NCI-H1417 (cell line): ENCODE data around the gene PLA2G10.
"Not testable (repeated sequence)": the region's sequence is repeated elsewhere in the genome, so short reads cannot be mapped to it uniquely, and the experiment has no call there.

ENCODE experiments used
- DNase-seq, 3 experiments: peaks; one replicate each; lab custom pipeline; 2025; lab: John Stamatoyannopoulos, UW

The PLA2G10 gene

GRCh38 chr16:14667347-14668266 lies 26.5 kb downstream of the PLA2G10 start:
- no peak for DNase-seq

GRCh38 chr16:14658063-14658462 lies 36.0 kb downstream of the PLA2G10 start:
- no peak for DNase-seq

GRCh38 chr16:14652726-14653125 lies 41.4 kb downstream of the PLA2G10 start:
- DNase-seq, result no peak

DNA sequence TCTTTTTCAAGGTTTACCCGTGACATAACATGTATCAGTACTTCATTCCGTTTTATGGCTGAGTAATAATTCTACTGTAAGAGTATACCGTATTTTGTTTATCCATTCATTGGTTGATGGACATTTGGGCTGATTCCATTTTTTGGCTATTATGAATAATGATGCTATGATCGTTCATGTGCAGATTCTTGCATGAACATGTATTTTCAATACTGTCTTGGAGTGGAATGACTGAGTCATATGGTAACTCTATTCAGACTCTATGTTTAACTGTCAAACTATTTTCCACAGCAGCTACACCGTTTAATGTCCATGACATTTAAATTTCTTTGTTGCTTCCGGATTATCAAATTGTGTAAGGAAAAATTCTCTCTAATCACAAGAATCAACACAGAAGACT lies 43.5 kb downstream of the PLA2G10 start:
- DNase-seq, result no peak

DNA sequence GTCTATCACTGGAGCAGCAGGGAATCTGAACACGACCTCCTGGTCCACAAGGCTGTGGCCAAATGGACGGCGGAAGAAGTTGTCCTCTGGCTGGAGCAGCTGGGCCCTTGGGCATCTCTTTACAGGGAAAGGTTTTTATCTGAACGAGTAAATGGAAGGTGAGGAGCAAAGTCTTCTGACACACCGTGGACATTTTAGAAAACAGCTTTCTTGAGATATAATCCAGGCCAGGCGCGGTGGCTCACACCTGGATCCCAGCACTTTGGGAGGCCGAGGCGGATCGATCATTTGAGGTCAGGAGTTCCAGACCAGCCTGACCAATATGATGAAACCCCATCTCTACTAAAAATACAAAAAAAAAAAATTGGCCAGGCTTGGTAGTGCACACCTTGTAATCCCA lies 44.3 kb downstream of the PLA2G10 start:
- no peak for DNase-seq

- no peak for DNase-seq
Measured at GRCh38 chr16:14641926-14642325, 52.2 kb downstream of the PLA2G10 start.

DNA sequence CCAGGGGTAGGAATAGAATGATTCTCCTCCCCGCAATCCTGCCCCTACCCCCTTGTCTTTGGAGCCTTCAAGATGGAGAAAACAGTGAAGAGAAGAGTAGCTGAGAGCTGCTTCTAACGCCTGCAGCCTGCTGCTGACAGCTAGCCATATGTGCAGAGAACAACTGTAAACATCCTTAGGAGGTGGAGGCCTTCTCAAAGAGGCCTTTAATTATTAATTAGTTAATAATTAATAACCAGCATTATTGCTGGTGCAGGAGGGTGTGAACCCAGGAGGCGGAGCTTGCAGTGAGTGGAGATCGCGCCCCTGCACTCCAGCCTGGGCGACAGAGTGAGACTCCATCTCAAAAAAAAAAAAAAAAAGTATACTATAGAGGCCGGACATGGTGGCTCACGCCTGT lies 52.9 kb downstream of the PLA2G10 start:
- no peak for DNase-seq

DNA sequence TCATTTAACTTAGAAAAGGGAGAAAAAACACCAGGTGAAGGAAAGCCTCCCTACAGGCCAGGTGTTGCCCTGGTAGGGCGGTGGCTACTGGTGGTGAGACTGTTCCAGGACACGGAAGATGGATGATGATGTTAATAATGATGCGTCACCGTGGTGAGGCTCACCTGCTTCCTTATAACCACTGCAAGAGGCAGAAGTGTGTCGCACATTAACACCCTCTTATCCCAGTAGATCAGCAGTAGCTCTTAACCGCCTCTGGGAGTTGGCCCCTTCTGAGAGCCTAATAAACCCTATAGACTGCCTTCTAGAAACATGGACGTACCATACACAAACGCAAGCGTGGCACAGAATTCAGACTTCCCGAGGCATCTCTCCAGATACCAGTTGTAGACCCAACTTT lies 53.6 kb downstream of the PLA2G10 start:
- peak; percentile 12 to 57 (median 38) for DNase-seq

DNA sequence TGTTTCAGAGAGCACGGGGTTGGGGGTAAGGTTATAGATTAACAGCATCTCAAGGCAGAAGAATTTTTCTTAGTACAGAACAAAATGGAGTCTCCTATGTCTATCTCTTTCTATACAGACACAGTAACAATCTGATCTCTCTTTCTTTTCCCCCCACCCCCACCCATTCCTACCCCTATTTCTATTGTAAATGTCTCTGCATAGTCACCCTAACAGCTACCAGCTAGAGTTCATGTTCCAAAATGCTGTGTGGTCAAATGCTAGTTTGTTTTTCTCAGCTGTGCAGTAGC lies 57.2 kb downstream of the PLA2G10 start:
- DNase-seq, result not testable (repeated sequence)

DNA sequence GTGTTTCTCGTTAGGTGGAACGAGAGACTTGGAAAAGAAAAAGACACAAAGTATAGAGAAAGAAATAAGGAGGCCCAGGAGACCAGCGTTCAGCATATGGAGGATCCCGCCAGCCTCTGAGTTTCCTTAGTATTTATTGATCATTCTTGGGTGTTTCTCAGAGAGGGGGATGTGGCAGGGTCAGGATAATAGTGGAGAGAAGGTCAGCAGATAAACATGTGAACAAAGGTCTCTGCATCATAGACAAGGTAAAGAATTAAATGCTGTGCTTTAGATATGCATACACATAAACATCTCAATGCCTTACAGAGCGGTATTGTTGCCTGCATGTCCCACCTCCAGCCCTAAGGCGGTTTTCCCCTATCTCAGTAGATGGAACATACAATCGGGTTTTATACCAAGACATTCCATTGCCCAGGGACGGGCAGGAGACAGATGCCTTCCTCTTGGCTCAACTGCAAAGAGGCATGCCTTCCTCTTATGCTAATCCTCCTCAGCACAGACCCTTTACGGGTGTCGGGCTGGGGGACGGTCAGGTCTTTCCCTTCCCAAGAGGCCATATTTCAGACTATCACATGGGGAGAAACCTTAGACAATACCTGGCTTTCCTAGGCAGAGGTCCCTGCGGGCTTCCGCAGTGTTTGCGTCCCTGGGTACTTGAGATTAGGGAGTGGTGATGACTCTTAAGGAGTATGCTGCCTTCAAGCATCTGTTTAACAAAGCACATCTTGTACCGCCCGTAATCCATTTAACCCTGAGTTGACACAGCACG lies 57.7 kb downstream of the PLA2G10 start:
- DNase-seq, result peak in 1 of 3 experiments; percentile 32

DNA sequence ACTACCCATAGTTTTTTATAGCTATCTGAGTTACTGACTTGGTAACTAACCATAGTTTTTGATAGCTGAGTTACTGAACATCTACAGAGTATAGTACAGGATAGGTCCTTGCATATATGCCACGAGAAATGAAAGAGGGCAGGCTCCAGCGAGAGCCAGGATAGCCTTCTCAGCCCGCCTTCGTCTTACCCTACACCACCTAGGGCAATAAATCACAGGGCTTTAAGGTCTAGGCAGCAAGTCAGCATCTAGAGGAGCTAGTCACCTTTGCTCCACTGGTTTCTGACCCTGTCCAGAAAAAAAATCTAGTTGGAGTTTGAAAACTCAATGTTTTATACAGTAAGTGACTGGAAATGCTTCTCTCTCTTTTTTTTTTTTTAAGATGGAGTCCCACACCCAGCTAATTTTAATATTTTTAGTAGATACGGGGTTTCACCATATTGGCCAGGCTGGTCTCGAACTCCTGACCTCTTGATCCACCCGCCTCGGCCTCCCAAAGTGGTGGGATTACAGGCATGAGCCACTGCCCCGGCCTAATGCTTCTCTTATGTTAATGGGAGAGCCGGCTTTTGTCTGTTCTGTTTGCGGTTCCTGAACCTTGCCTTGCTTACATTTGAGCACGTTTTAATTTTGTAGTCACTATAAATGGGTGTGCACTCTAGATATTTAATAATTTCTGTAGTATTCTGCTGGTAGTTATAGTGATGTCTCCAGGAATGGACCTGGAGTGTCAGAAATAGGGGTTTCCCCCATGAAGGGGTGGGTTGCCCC lies 58.5 kb downstream of the PLA2G10 start:
- no peak for DNase-seq

DNA sequence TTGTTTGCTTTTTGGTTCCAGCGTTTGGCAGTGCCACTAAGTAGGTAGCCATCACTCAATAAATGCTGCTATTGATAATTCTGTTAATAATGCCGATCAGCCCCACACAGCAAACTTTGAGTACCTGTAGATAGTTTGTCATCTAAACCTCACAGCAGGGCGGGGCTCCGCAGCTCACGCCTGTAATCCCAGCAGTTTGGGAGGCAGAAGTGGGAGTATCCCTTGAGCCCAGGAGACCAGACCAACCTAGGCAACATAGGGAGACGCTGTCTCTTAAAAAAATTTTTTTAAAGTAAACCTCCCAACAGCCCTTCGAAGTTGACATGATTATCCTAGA lies 59.8 kb downstream of the PLA2G10 start:
- no peak for DNase-seq

GRCh38 chr16:14632693-14633569 lies 61.2 kb downstream of the PLA2G10 start, which contains the start of gene BFAR:
Gene BFAR (plus strand): TSS chr16:14632951. CDS start chr16:14644347, 11,396 bp downstream.
- DNase-seq, result peak; percentile 90 to 98 (median 97)

DNA sequence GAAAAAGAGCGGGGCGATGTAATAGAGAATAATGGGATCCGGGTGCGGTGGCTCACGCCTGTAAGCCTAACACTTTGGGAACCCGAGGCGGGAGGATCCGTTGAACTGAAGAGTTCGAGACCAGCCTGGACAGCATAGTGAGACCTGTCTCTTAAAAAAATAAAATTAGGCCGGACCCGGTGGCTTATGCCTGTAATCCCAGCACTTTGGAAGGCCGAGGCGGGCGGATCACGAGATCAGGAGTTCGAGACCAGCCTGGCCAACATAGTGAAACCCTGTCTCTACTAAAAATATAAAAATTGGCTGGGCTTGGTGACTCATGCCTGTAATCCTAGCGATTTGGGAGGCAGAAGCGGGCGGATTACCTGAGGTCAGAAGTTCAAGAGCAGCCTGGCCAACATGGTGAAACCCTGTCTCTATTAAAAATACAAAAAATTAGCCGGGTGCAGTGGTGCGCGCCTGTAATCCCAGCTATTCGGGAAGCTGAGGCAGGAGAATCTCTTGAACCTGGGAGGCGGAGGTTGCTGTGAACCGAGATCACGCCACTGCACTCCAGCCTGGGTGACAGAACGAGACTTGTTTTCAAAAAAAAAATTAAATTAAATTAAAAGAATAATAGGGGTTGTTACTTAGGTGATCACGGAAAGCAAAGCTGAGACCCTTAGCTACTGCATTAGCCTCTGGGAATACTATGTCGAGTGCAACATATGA lies 63.3 kb downstream of the PLA2G10 start:
- not testable (repeated sequence) for DNase-seq

DNA sequence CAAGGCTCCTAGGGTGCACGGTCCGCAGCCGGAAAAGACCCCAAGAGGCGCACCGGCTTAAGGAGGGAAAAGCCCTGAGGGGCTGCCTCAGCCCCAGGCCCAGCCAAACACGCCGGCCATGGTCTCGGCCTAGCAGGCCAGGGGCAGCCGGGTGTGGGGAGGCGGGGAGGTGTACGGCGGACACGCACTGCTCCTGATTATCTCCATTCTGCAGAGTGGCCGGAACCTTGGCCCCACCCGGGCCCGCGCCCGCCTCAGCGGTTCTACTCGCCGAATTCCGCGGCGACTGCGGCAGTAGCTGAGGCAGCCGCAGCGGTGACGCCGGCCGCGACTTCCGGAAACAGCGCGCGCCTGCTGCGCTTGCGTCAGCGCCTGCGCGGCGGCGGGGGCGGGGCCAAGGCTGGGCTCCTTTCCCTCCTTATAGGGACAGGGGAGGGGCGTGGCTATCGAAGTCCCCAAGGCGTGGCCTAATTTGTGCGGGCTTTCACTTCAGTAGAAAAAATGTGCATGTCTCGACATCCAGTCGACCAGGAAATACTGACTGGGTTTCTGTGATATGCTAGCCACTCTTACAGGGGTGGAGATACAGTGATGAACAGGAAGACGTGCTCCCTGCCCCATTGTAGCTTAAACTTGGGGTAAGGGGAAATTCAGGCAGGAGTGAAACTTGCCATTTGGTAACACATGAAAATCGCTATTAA lies 64.0 kb downstream of the PLA2G10 start, which contains the start of gene PARN:
Gene PARN, minus strand, starts transcription at position 342 of the 701 bp plus-strand sequence. Its CDS starts 135 bp downstream, at position 207.
- peak; percentile 94 to 96 (median 94) for DNase-seq

DNA sequence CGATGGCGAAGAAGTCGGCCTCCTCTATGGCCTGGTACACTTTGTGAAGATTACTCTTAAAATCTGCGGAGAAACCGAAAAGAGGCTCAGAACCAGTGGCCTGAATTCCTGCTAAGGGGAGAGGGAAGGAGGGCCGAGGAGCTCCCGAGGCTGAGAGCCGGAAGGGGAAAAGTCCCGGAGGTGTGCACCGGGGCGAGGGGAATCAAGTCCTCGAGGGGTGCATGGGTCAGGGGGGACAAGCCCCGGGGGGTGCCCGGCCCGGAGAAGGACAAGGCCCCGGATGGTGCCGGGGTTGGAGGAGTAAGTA lies 64.5 kb downstream of the PLA2G10 start:
- DNase-seq, result peak in 1 of 3 experiments; percentile 72

DNA sequence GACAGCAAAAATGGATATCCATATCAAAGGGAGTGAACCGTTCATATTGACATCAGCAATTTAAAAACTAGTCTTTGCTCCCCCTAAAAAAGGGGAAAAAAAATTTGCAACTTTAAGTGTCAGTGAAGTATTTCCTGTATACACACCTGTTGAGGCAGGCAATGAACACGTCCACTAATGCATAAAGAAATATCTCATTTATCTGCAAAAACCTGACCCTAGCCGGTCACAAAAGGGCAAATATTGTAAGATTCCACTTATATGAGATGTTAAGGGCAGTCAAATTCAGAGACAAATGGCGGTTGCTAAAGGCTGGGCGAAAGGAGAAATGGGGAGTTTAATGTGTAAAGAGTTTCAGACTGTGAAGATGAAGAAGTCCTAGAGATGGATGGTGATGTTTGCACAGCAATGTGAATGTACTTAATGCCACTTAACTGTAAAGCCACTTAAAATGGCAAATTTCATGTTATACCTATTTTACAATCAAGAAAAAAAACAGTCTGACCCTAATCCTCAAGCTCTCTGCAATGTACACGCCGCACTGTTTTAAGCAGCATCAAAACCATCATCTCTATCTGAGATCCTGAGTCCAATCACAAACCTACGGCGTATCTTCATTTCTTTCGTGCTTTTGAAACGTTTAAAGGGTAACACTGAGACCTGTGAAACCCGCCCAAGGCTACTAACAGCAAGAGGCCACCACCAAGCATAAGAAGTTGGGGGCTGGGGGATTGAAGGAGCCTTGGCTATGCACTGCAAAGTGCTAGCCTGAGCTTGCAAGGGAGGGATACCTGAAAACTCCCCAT lies 65.1 kb downstream of the PLA2G10 start:
- DNase-seq, result peak in 1 of 3 experiments; percentile 10

DNA sequence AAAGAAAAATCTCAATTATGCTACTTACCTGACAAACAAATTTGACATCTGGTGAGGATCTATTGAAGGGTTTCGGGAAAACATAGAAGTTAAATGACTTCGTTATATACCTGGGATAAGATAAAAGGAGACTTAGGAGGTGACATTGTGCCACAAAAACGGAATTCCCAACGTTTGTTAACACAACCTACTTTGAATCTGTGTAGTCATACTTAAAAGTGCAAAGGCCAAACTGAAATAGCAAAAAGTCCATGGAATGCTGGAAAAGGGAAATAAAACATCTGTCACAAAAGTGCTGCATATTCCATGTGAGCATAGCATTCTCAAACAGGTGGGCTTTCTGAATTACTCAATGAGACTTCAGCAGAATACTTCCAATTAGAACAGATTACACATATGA lies 67.0 kb downstream of the PLA2G10 start:
- DNase-seq, result no peak
